ENCODE measurements around the gene LCN15.
"Not testable (repeated sequence)": the region's sequence is repeated elsewhere in the genome, so short reads cannot be mapped to it uniquely, and the experiment has no call there.

DNA sequence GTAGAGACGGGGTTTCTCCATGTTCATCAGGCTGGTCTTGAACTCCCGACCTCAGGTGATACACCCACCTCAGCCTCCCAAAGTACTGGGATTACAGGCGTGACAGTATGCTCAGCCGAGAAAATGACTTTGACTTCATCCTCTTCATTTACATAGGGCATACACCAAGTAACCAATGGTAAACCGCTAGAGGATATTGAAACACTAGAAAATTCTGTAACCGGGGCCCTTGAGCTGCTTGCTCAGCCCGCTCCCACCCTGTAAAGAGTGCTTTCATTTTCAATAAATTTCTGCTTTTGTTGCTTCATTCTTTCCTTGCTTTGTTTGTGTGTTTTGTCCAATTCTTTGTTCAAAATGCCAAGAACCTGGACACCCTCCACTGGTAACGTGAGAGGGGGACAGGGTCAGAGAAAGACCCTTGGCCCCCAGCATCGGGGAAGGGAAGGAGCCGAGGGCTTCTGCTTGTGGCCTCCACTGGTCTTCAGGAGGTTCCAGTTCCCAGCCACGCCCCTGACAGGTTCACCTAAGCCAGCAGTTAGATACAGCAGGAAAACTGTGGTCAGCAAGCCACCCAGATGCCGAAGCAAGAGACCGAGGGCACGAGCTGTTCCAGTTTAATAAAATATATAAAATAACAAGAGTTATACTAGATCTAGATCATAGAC, 1.6 kb upstream of the LCN15 start:
- TF ChIP-seq GLIS3 (CRISPR knock-in tag; IDR thresholded peaks at IDR 0.05); RARB (CRISPR knock-in tag; IDR thresholded peaks at IDR 0.05); CSDC2 (CRISPR knock-in tag; IDR thresholded peaks at IDR 0.05); ZNF8 (CRISPR knock-in tag; IDR thresholded peaks at IDR 0.05); ARNTL (CRISPR knock-in tag; IDR thresholded peaks at IDR 0.05; ENCODE audit: borderline replicate concordance, low read depth); TCF4 (CRISPR knock-in tag; IDR thresholded peaks at IDR 0.05; ENCODE audit: borderline replicate concordance): not testable (repeated sequence)

All from SK-N-SH treated with all-trans-retinoic acid at 6 μM for 48 hours (cell line).